HG03108 (cell line): ENCODE results near the gene NIPAL1.
"Not testable (repeated sequence)": the region's sequence is repeated elsewhere in the genome, so short reads cannot be mapped to it uniquely, and the experiment has no call there.

Source experiments
- ATAC-seq: cut with Tn5 transposase; IDR thresholded peaks from one replicate; pipeline ENCODE4 v1.9.1; 2021; ENCODE audit warnings: moderate library complexity; ENCODE audit not compliant: unreplicated experiment

The NIPAL1 gene

GRCh38 chr4:48016141-48017107, at the start of gene NIPAL1, which contains the start of gene CNGA1:
Gene NIPAL1 (plus strand): TSS chr4:48016772. CDS start chr4:48016840, 68 bp downstream.
Gene CNGA1 (minus strand): TSS chr4:48016681. CDS start chr4:47952689, 63,992 bp downstream.
- ATAC-seq: peak; percentile 88

GRCh38 chr4:47968847-47969246, 47.7 kb upstream of the NIPAL1 start:
- no peak for ATAC-seq

GRCh38 chr4:47972181-47972580, 44.4 kb upstream of the NIPAL1 start:
- no peak for ATAC-seq

- ATAC-seq: no peak
These were observed 43.9 kb upstream of the NIPAL1 start for GRCh38 chr4:47972721-47973120.

- ATAC-seq: no peak
These were observed 42.0 kb upstream of the NIPAL1 start for GRCh38 chr4:47974566-47974965.

GRCh38 chr4:47990145-47990544, 26.4 kb upstream of the NIPAL1 start:
- no peak for ATAC-seq

GRCh38 chr4:47992475-47992874, 24.1 kb upstream of the NIPAL1 start:
- not testable (repeated sequence) for ATAC-seq

GRCh38 chr4:47996021-47996420, 20.6 kb upstream of the NIPAL1 start:
- ATAC-seq: no peak

GRCh38 chr4:48002267-48002666, 14.3 kb upstream of the NIPAL1 start:
- ATAC-seq: no peak

GRCh38 chr4:48003568-48003967, 13.0 kb upstream of the NIPAL1 start:
- not testable (repeated sequence) for ATAC-seq

- no peak for ATAC-seq
These were observed 10.8 kb upstream of the NIPAL1 start for GRCh38 chr4:48005781-48006180.

- ATAC-seq: no peak
These were observed 8.5 kb upstream of the NIPAL1 start for GRCh38 chr4:48008021-48008596.

GRCh38 chr4:48010906-48011305, 5.7 kb upstream of the NIPAL1 start:
- ATAC-seq: not testable (repeated sequence)

GRCh38 chr4:48011722-48012121, 4.8 kb upstream of the NIPAL1 start:
- no peak for ATAC-seq

GRCh38 chr4:48012824-48013223, 3.7 kb upstream of the NIPAL1 start:
- ATAC-seq: no peak

- no peak for ATAC-seq
These were observed 1.4 kb upstream of the NIPAL1 start for GRCh38 chr4:48015216-48015615.

- no peak for ATAC-seq
These were observed 894 bp upstream of the NIPAL1 start for GRCh38 chr4:48015678-48016077.

- no peak for ATAC-seq
These were observed 568 bp downstream of the NIPAL1 start for GRCh38 chr4:48017108-48017571.

GRCh38 chr4:48018112-48018511, 1.5 kb downstream of the NIPAL1 start:
- ATAC-seq: no peak

GRCh38 chr4:48021100-48021499, 4.5 kb downstream of the NIPAL1 start:
- no peak for ATAC-seq

- ATAC-seq: no peak
These were observed 5.7 kb downstream of the NIPAL1 start for GRCh38 chr4:48022192-48022799.
